ENCODE results near the gene SLC26A9. TPM values are rescaled to one million over a fixed set of nuclear protein-coding genes. Genes with fewer than 3 reads are reported as not detected.

The SLC26A9 gene
- total RNA-seq, 1 experiment from 2014 or later: not detected

GRCh38 chr1:205965036-205965884 is 22.0 kb upstream of the SLC26A9 start:
- H3K9me3 ChIP-seq (ENCODE audit: control insufficient read depth, insufficient read depth, low read depth, low read length): no peaks in the 10 kb centered on the region
- no TSS peak for BruUV-seq (replicated peaks)
- ATAC-seq (no peak), DNase-seq (ENCODE audit: low read depth, low spot score) (no peak)
- H3K4me3 ChIP-seq (ENCODE audit: low read depth in 2 of 2, low read length in 2 of 2): no peak overlapping the region
- CTCF ChIA-PET: no interaction called here
- H3K36me3 ChIP-seq (ENCODE audit: control insufficient read depth, insufficient read depth, low read length): no peaks in the 10 kb centered on the region
- H3K4me1 ChIP-seq (ENCODE audit: control insufficient read depth, insufficient read depth, low read length): no peaks in the 10 kb centered on the region
- H3K27ac ChIP-seq (ENCODE audit: low read length): no peak overlapping the region
- intact Hi-C loops (cut with micrococcal nuclease; ENCODE audit: unreplicated experiment): no loop called here
- H3K27me3 ChIP-seq (ENCODE audit: control insufficient read depth, insufficient read depth, low read length): no peaks in the 10 kb centered on the region
- TF ChIP-seq, protein P1, sequence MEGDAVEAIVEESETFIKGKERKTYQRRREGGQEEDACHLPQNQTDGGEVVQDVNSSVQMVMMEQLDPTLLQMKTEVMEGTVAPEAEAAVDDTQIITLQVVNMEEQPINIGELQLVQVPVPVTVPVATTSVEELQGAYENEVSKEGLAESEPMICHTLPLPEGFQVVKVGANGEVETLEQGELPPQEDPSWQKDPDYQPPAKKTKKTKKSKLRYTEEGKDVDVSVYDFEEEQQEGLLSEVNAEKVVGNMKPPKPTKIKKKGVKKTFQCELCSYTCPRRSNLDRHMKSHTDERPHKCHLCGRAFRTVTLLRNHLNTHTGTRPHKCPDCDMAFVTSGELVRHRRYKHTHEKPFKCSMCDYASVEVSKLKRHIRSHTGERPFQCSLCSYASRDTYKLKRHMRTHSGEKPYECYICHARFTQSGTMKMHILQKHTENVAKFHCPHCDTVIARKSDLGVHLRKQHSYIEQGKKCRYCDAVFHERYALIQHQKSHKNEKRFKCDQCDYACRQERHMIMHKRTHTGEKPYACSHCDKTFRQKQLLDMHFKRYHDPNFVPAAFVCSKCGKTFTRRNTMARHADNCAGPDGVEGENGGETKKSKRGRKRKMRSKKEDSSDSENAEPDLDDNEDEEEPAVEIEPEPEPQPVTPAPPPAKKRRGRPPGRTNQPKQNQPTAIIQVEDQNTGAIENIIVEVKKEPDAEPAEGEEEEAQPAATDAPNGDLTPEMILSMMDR (IDR thresholded peaks at IDR 0.05): no peak
- no peak for TF ChIP-seq TCF7L2 (IDR thresholded peaks at IDR 0.05; ENCODE audit: low read depth, low read length)
- TF ChIP-seq, protein P2, sequence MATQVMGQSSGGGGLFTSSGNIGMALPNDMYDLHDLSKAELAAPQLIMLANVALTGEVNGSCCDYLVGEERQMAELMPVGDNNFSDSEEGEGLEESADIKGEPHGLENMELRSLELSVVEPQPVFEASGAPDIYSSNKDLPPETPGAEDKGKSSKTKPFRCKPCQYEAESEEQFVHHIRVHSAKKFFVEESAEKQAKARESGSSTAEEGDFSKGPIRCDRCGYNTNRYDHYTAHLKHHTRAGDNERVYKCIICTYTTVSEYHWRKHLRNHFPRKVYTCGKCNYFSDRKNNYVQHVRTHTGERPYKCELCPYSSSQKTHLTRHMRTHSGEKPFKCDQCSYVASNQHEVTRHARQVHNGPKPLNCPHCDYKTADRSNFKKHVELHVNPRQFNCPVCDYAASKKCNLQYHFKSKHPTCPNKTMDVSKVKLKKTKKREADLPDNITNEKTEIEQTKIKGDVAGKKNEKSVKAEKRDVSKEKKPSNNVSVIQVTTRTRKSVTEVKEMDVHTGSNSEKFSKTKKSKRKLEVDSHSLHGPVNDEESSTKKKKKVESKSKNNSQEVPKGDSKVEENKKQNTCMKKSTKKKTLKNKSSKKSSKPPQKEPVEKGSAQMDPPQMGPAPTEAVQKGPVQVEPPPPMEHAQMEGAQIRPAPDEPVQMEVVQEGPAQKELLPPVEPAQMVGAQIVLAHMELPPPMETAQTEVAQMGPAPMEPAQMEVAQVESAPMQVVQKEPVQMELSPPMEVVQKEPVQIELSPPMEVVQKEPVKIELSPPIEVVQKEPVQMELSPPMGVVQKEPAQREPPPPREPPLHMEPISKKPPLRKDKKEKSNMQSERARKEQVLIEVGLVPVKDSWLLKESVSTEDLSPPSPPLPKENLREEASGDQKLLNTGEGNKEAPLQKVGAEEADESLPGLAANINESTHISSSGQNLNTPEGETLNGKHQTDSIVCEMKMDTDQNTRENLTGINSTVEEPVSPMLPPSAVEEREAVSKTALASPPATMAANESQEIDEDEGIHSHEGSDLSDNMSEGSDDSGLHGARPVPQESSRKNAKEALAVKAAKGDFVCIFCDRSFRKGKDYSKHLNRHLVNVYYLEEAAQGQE (IDR thresholded peaks at IDR 0.05; ENCODE audit: insufficient read depth in 1 of 2, low read depth in 2 of 2, low read length in 1 of 2): no peak
- no peak for TF ChIP-seq POLR2AphosphoS5 (IDR thresholded peaks at IDR 0.05; ENCODE audit: low read depth, low read length)
- no peak for TF ChIP-seq SIN3A (IDR thresholded peaks at IDR 0.05; ENCODE audit: borderline replicate concordance, insufficient read depth, low read depth, low read length)
- POLR2A ChIA-PET: no interaction called here
- in situ Hi-C loops (cut with HindIII; ENCODE audit: low pct_unique_long_range_greater_than_20kb, low sequenced_read_pairs): no loop called here

- CTCF ChIA-PET: interaction anchor here (1.1 kb wide), 1 partner anchor 45 kb away, joined by 4 read pairs; no protein-coding TSS in a partner anchor
- POLR2A ChIA-PET: no interaction called here
- no peak for ATAC-seq
- H3K27ac ChIP-seq (ENCODE audit: low read length): no peak overlapping the region
- no peak for TF ChIP-seq TCF7L2 (IDR thresholded peaks at IDR 0.05; ENCODE audit: low read depth, low read length)
- TF ChIP-seq SIN3A (IDR thresholded peaks at IDR 0.05; ENCODE audit: borderline replicate concordance, insufficient read depth, low read depth, low read length): no peak
- TF ChIP-seq, protein P2 (IDR thresholded peaks at IDR 0.05; ENCODE audit: insufficient read depth in 1 of 2, low read depth in 2 of 2, low read length in 1 of 2): no peak
- TF ChIP-seq, protein P1 (IDR thresholded peaks at IDR 0.05): no peak
- no peak for TF ChIP-seq POLR2AphosphoS5 (IDR thresholded peaks at IDR 0.05; ENCODE audit: low read depth, low read length)
- in situ Hi-C loops (cut with HindIII; ENCODE audit: low pct_unique_long_range_greater_than_20kb, low sequenced_read_pairs): no loop called here
- no peak overlapping the region for H3K4me3 ChIP-seq (ENCODE audit: low read depth in 2 of 2, low read length in 2 of 2)
- no peak for DNase-seq (ENCODE audit: low read depth, low spot score)
- intact Hi-C loops (cut with micrococcal nuclease; ENCODE audit: unreplicated experiment): no loop called here
- no peaks in the 10 kb centered on the region for H3K9me3 ChIP-seq (ENCODE audit: control insufficient read depth, insufficient read depth, low read depth, low read length)
- H3K4me1 ChIP-seq (ENCODE audit: control insufficient read depth, insufficient read depth, low read length): no peaks in the 10 kb centered on the region
- H3K36me3 ChIP-seq (ENCODE audit: control insufficient read depth, insufficient read depth, low read length): no peaks in the 10 kb centered on the region
- no TSS peak for BruUV-seq (replicated peaks)
- H3K27me3 ChIP-seq (ENCODE audit: control insufficient read depth, insufficient read depth, low read length): peaks cover 2% of the 10 kb centered on the region; the same call in 1 of the 2 replicates
Observed at GRCh38 chr1:205963352-205964155, 20.3 kb upstream of the SLC26A9 start.
